Hepatocyte (in vitro differentiated cells): Measurements from ENCODE around the gene COX4I2.

Experiments
- EZH2 ChIP-seq: fragments of 200-600 bp; sonication (generic); IDR thresholded peaks from 2 replicates; pipeline ENCODE4 v1.6.1; 2016; ENCODE audit warnings: antibody characterized with exemption, mild to moderate bottlenecking, borderline replicate concordance
- EZH2phosphoT487 ChIP-seq: fragments of 200-600 bp; sonication (generic); IDR thresholded peaks from one replicate; pipeline ENCODE4 v1.6.1; 2018; ENCODE audit warnings: antibody characterized with exemption, mild to moderate bottlenecking, low read depth, moderate library complexity; ENCODE audit not compliant: unreplicated experiment, severe bottlenecking
- TF ChIP-seq, protein P1 (sequence below): fragments of 200-600 bp; sonication (generic); IDR thresholded peaks from 2 replicates; pipeline ENCODE4 v1.5.1; 2016; ENCODE audit warnings: antibody characterized with exemption, mild to moderate bottlenecking; ENCODE audit not compliant: poor library complexity

DNA sequence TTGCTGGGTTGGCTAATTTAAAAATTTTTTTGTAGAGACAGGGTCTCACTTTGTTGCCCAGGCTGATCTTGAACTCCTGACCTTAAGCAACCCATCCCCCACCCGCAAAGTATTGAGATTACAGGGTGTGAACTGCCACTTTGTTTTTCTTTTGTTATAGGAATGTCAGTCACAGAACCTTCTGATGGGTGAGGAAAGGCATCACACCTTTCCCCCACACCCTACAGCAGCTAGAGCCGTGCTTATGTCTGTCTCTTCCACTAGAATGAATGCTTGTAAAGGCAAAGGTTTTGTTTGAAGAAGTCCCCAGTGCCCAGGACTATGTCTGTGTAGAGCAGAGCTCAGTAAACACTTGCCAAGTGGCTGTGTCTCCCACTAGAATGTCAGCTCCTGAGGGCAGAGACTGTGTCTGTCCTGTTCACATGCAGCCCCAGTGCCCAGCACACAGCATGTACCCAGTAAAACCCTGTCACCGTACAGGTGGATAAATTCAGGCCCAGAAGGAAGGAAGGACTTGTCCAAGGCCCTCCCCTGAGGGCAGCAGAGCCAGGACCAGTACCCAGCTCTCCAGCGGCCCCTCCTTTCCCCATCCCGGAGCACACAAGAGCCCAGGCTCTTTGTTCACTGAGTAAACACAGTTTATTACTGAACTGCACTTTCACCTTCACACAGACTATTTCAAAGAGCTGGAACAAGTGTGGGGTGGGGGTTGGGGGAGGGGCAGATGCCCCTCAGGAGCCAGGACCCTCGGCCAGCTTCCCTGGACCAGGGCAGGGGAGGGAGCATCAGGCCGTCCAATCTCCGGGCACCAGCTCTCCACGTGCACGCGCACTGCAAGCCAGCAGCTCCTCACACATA is 26.4 kb downstream of the COX4I2 start:
- no peak for TF ChIP-seq EZH2
- TF ChIP-seq, protein P1, sequence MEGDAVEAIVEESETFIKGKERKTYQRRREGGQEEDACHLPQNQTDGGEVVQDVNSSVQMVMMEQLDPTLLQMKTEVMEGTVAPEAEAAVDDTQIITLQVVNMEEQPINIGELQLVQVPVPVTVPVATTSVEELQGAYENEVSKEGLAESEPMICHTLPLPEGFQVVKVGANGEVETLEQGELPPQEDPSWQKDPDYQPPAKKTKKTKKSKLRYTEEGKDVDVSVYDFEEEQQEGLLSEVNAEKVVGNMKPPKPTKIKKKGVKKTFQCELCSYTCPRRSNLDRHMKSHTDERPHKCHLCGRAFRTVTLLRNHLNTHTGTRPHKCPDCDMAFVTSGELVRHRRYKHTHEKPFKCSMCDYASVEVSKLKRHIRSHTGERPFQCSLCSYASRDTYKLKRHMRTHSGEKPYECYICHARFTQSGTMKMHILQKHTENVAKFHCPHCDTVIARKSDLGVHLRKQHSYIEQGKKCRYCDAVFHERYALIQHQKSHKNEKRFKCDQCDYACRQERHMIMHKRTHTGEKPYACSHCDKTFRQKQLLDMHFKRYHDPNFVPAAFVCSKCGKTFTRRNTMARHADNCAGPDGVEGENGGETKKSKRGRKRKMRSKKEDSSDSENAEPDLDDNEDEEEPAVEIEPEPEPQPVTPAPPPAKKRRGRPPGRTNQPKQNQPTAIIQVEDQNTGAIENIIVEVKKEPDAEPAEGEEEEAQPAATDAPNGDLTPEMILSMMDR, result no peak
- no peak for TF ChIP-seq EZH2phosphoT487
